ENCODE results near the gene SP7.
"Not testable (repeated sequence)": the region's sequence is repeated elsewhere in the genome, so short reads cannot be mapped to it uniquely, and the experiment has no call there.

Gene SP7

GRCh38 chr12:53336181-53336681 is at the start of gene SP7:
SP7 (minus strand) TSS chr12:53336354; CDS start chr12:53335646, 708 bp downstream.
- no peak for DNase-seq

GRCh38 chr12:53383258-53383657 is 47.1 kb upstream of the SP7 start:
- DNase-seq: no peak

- no peak for DNase-seq
Measured at GRCh38 chr12:53381731-53382630, 45.8 kb upstream of the SP7 start.

- DNase-seq: no peak
Measured at GRCh38 chr12:53380794-53381730, 44.9 kb upstream of the SP7 start.

- peak; percentile 54 for DNase-seq
Measured at GRCh38 chr12:53380104-53380793, 44.1 kb upstream of the SP7 start, which contains the start of gene SP1. SP1 (plus strand) TSS chr12:53380176; CDS start chr12:53380292, 116 bp downstream.

- DNase-seq: peak; percentile 99
Measured at GRCh38 chr12:53379389-53380103, 43.4 kb upstream of the SP7 start.

- DNase-seq: no peak
Measured at GRCh38 chr12:53378724-53379388, 42.7 kb upstream of the SP7 start.

- no peak for DNase-seq
Measured at GRCh38 chr12:53378222-53378621, 42.1 kb upstream of the SP7 start.

GRCh38 chr12:53376747-53377146 is 40.6 kb upstream of the SP7 start:
- no peak for DNase-seq

GRCh38 chr12:53374277-53374676 is 38.1 kb upstream of the SP7 start:
- not testable (repeated sequence) for DNase-seq

GRCh38 chr12:53373554-53374133 is 37.5 kb upstream of the SP7 start:
- DNase-seq: not testable (repeated sequence)

- no peak for DNase-seq
Measured at GRCh38 chr12:53365245-53365904, 29.2 kb upstream of the SP7 start.

- DNase-seq: not testable (repeated sequence)
Measured at GRCh38 chr12:53361638-53362037, 25.5 kb upstream of the SP7 start.

GRCh38 chr12:53358836-53359419 is 22.8 kb upstream of the SP7 start:
- DNase-seq: no peak

- no peak for DNase-seq
Measured at GRCh38 chr12:53355121-53355520, 19.0 kb upstream of the SP7 start.

- DNase-seq: no peak
Measured at GRCh38 chr12:53353257-53353655, 17.1 kb upstream of the SP7 start.

GRCh38 chr12:53352331-53353256 is 16.4 kb upstream of the SP7 start:
- peak; percentile 35 for DNase-seq

- DNase-seq: no peak
Measured at GRCh38 chr12:53347905-53348304, 11.8 kb upstream of the SP7 start.

GRCh38 chr12:53346491-53346890 is 10.3 kb upstream of the SP7 start:
- DNase-seq: no peak
